Sciatic nerve (tissue), 2 donors: ENCODE results near the gene GATA6. TPM values are rescaled to one million over a fixed set of nuclear protein-coding genes. Genes with fewer than 3 reads are reported as not detected.

Experiments
- ATAC-seq: fragments of 200-7000 bp; cut with Tn5 transposase; one replicate; pipeline ENCODE4 v1.9.1; 2020; ENCODE audit warnings: mild to moderate bottlenecking, moderate library complexity
- DNase-seq: peaks from one replicate; pipeline ENCODE4 v3.0.0-alpha.2; 2020; ENCODE audit warnings: low spot score
- intact Hi-C: fragments of 100-400 bp; cut with DNase I; formaldehyde crosslinking; loops from one replicate; pipeline ENCODE4 v1.14.2; 2022
- total RNA-seq: library from RNA; stranded (reverse); fragmentation: NEBNext Ultra II Directional; extraction: Animal tissue kit (Norgen Biotek cat#: 25700); gene quantifications from one replicate; pipeline ENCODE4 v1.2.1, GENCODE V29; 2021
- donor health status: DM: no; HTN: no; CAD: no.
- donor health status: DM: no; HTN: no; CAD: no.

Gene GATA6
- total RNA-seq, 1 donor from 2014 or later = 5.3 TPM

DNA sequence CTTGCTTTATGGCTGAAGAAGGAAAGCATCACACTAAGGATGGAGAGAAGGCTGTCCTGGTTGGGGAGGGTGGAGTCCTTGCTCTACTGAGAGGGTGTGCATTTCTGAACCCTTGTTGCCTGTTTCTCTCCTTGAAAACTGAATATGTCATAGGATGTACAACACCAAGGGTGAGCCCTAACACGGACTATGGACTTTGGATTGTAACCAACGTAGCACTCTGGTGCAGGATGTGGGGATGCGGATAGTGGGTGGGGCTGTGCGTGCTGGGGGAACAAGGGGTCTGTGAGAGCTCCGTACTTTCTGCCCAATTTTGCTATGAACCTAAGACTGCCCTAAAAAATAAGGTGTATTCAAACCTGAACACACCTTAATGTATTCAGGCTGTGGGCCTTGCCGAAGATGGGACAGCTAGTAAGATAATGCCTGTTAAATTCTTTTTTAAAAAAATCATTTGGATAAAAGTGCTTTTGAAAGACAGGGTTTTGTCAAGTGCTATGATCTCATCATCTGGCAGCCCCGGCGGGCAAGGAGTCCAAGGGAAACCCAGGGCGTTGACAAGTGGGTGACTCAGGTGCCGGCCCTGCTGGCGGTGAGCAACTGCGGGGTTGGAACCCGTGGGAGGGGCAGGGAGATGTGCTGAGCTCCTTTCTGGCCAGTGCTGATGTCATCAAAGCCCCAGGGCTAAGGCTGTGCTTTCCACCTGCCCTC lies 54.0 kb downstream of the GATA6 start:
- ATAC-seq = no peak
- intact Hi-C loops = loop anchor here (10.0 kb wide), 1 partner anchor 51 kb away; no protein-coding TSS in a partner anchor
- no peak for DNase-seq

- intact Hi-C loops = loop anchor here (10.0 kb wide), 1 partner anchor 51 kb away; no protein-coding TSS in a partner anchor
- ATAC-seq = no peak
- no peak for DNase-seq
These were observed 54.6 kb downstream of the GATA6 start for GRCh38 chr18:22223965-22224322.

DNA sequence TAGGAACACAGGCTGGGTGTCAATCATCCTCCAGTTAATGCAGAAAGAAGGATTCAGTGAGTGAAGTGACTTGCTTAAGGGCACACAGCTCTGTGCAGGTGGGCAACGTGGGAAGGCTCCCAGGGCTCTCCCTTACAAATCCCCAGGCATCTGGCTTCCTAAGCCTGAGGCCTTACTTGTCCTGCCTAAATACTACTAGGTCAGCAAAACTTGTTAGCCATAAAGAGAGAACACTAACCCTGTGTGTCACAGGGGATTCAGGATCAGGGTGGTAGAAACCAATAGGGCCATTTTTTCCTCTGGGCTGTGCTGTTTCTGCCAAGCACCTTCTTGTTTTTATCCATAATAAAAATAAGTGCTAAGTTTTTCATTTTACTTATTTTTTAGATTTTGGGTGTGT lies 55.0 kb downstream of the GATA6 start:
- ATAC-seq (no peak), DNase-seq (no peak)
- intact Hi-C loops = loop anchor here (10.0 kb wide), 1 partner anchor 50 kb away; no protein-coding TSS in a partner anchor

DNA sequence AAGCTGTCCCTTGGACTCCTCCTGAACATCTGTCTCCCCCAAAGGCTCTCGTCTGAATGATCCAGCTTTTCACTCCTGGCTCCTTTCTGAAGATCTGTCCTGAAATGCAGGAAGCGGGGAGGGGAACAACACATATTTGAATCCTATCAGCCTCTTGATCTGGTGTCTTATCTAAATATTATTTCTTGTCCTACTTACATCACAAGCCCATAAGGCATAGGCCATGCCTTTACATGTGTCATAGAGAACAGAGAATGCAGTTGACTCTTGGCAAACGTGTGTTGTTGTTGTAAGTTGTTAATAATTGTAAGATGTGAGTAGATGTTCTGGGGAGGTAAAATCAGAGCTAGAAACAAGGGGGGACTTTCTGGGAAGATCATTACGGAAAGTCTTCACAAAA lies 57.4 kb downstream of the GATA6 start:
- DNase-seq (no peak), ATAC-seq (no peak)
- intact Hi-C loops = loop anchor here (10.0 kb wide), 1 partner anchor 48 kb away; no protein-coding TSS in a partner anchor

DNA sequence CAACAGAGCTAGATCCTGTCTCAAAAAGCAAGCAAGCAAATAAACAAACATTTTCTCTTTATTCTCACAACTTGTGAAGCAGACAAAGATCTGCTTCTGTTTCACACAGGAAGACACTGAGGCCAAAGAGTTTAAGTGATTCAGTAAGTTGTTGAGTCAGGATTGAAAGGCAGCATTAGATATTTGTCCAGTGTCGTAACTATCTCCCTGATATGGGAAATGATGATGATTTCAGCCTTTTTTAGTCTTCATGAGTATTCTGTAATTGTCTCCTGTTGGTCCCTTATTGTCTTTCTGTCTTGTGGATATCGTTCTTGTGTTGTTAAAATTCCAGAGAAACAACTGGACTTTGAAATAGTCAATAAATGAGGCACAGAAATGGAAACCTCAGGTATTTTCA lies 59.6 kb downstream of the GATA6 start:
- ATAC-seq = no peak
- intact Hi-C loops = loop anchor here (10.0 kb wide), 1 partner anchor 46 kb away; no protein-coding TSS in a partner anchor
- DNase-seq = no peak

- ATAC-seq (no peak), DNase-seq (no peak)
- intact Hi-C loops = loop anchor here (10.0 kb wide), 1 partner anchor 45 kb away; no protein-coding TSS in a partner anchor
These were observed 60.2 kb downstream of the GATA6 start for GRCh38 chr18:22229456-22230124.

- no peak for ATAC-seq
- intact Hi-C loops = no loop called here
- DNase-seq = no peak
These were observed 61.1 kb downstream of the GATA6 start for GRCh38 chr18:22230471-22230945.

- no peak for ATAC-seq
- no peak for DNase-seq
- intact Hi-C loops = no loop called here
These were observed 63.9 kb downstream of the GATA6 start for GRCh38 chr18:22233266-22233665.

DNA sequence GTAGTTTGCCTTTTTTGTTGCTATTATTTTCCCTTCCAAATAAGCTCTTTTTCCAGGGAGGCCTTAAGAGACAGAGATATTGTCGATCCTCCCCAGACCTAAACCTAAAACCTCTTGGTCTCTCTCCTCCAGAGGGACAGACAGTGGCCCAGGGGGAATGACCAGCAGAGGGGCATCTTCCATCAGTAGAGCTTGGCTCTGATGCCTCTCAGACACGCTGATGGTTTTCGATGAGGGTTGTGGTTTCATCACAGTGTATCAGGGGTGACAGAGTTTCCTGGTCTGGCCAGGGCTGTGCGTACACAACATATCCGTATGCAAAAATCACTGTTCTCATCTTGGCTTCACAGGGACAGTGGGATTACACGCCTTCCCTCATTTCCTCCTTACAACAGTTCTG lies 68.6 kb downstream of the GATA6 start:
- no peak for ATAC-seq
- no peak for DNase-seq
- intact Hi-C loops = no loop called here

- DNase-seq (no peak), ATAC-seq (no peak)
- intact Hi-C loops = no loop called here
These were observed 69.3 kb downstream of the GATA6 start for GRCh38 chr18:22238681-22239080.

GRCh38 chr18:22241921-22242361 lies 72.6 kb downstream of the GATA6 start:
- ATAC-seq (no peak), DNase-seq (no peak)
- intact Hi-C loops = no loop called here

GRCh38 chr18:22243513-22243912 lies 74.1 kb downstream of the GATA6 start:
- intact Hi-C loops = no loop called here
- ATAC-seq = no peak
- DNase-seq = no peak

GRCh38 chr18:22250026-22250425 lies 80.6 kb downstream of the GATA6 start:
- intact Hi-C loops = no loop called here
- DNase-seq = no peak
- no peak for ATAC-seq

DNA sequence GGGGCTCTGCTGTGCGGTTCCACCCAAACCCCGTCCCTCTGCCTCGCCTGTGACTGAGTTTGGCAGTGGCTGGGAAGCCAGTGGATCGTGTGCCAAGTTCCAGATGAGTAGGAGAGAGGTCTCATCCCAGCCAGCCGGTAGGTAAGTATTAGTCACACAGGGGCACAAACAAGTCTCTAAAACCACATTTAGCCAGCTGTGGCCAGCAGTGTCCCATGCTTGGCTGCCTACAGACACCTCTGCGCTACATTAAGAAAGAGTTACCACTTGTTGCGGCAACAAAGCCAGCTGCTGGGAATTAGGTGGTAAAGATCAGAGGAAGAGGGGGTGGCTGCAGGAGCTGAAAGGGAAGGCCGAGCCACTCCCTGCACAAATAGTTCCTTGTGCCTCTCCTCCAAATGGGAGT lies 81.2 kb downstream of the GATA6 start:
- intact Hi-C loops = no loop called here
- DNase-seq = no peak
- peak; percentile 13 for ATAC-seq

Other genes with a start within 250 kb of the GATA6 start
- gene CTAGE1, start 248.3 kb downstream of the GATA6 start, total RNA-seq = not detected